Measurements from ENCODE around the gene HOXC11.

The HOXC11 gene

DNA sequence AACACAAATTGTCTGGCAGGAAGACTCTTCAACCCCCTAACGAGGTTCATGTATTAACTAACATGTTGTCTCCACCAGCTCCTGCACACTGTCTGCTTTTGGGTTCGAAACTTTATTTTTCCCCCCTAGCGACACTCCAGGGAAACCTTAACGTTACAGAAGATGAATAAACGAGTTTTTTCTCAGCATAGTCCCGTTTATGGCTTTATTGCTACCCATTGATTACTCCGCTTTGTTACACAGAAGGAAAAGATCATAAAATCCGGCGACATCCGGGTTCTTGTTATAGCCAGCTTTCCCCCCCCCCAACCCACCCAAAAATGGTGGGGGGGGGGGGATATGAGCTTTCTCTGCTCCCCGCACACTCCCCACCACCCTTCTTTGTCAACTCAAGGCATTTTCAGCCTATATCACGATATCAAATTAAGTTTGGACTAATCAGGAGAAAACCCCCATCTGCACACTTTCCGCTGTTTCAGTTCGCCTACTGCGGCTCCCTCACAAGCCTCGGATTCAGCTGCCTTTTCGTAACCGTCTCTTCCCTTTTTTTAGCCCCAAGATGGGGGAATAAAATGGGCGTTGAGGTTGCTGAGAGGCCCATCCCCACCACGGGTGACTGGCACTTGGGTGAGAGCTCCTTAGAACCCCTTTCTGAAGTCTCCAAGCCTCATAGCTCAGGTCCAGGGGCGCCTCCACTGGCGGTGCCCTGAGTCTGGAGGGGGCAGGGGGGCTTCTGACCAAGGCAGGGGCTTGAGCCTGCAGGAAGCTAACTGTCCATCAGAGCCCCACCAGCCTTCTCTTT is 53.9 kb downstream of the HOXC11 start:
- no peak for DNase-seq

All from stimulated activated CD4-positive, alpha-beta T cell treated with anti-CD3 and anti-CD28 coated beads, Interleukin-2, amount 100 ng/mL, for 48 hours (primary cell).